ENCODE measurements around the gene CD247.

The CD247 gene

GRCh38 chr1:167541610-167542009 lies 23.3 kb upstream of the CD247 start:
- Histone ChIP-seq H3K9me3 (ENCODE audit: insufficient read depth, low read depth, low read length) (no peaks in the 10 kb centered on the region), H3K4me1 (ENCODE audit: insufficient read depth, low read length, poor library complexity, severe bottlenecking) (no peaks in the 10 kb centered on the region), H3K4me3 (ENCODE audit: low read length, poor library complexity, severe bottlenecking) (no peak overlapping the region), H3K9me2 (replicated peaks; ENCODE audit: low read depth, low read length) (no peaks in the 10 kb centered on the region), H3K27me3 (ENCODE audit: insufficient read depth, low read length, poor library complexity, severe bottlenecking) (no peaks in the 10 kb centered on the region), H3F3A (ENCODE audit: low read depth) (no peaks in the 10 kb centered on the region), H3K36me3 (ENCODE audit: insufficient read depth, low read length) (peaks cover 11% of the 10 kb centered on the region; the same call in 1 of the 2 replicates), H2AFZ (ENCODE audit: low read length) (no peak overlapping the region), H3K79me2 (ENCODE audit: insufficient read depth, low read length) (no peaks in the 10 kb centered on the region), H4K20me1 (ENCODE audit: insufficient read depth, low read length, poor library complexity, severe bottlenecking) (no peaks in the 10 kb centered on the region), H3K4me2 (ENCODE audit: low read depth, low read length, poor library complexity, severe bottlenecking) (no peak overlapping the region), H3K9ac (ENCODE audit: low read depth, low read length, poor library complexity, severe bottlenecking) (no peak overlapping the region)
- TF ChIP-seq CTCF (conservative IDR thresholded peaks at IDR 0.05; ENCODE audit: low read length) = no peak
- TF ChIP-seq EZH2phosphoT487 (IDR thresholded peaks at IDR 0.05; ENCODE audit: borderline replicate concordance) = no peak

GRCh38 chr1:167541003-167541402 lies 22.7 kb upstream of the CD247 start:
- no peaks in the 10 kb centered on the region for H3K79me2 ChIP-seq (ENCODE audit: insufficient read depth, low read length)
- H3K4me1 ChIP-seq (ENCODE audit: insufficient read depth, low read length, poor library complexity, severe bottlenecking) = no peaks in the 10 kb centered on the region
- no peak overlapping the region for H3K4me3 ChIP-seq (ENCODE audit: low read length, poor library complexity, severe bottlenecking)
- no peak overlapping the region for H2AFZ ChIP-seq (ENCODE audit: low read length)
- H3K9me2 ChIP-seq (replicated peaks; ENCODE audit: low read depth, low read length) = no peaks in the 10 kb centered on the region
- H4K20me1 ChIP-seq (ENCODE audit: insufficient read depth, low read length, poor library complexity, severe bottlenecking) = no peaks in the 10 kb centered on the region
- TF ChIP-seq EZH2phosphoT487 (IDR thresholded peaks at IDR 0.05; ENCODE audit: borderline replicate concordance) = no peak
- TF ChIP-seq CTCF (conservative IDR thresholded peaks at IDR 0.05; ENCODE audit: low read length) = no peak
- H3K36me3 ChIP-seq (ENCODE audit: insufficient read depth, low read length) = peaks cover 11% of the 10 kb centered on the region; the same call in 1 of the 2 replicates
- no peaks in the 10 kb centered on the region for H3K27me3 ChIP-seq (ENCODE audit: insufficient read depth, low read length, poor library complexity, severe bottlenecking)
- H3K4me2 ChIP-seq (ENCODE audit: low read depth, low read length, poor library complexity, severe bottlenecking) = no peak overlapping the region
- H3K9ac ChIP-seq (ENCODE audit: low read depth, low read length, poor library complexity, severe bottlenecking) = no peak overlapping the region
- no peaks in the 10 kb centered on the region for H3K9me3 ChIP-seq (ENCODE audit: insufficient read depth, low read depth, low read length)
- no peaks in the 10 kb centered on the region for H3F3A ChIP-seq (ENCODE audit: low read depth)

GRCh38 chr1:167538657-167539056 lies 20.3 kb upstream of the CD247 start:
- Histone ChIP-seq H3K9me2 (replicated peaks; ENCODE audit: low read depth, low read length) (no peaks in the 10 kb centered on the region), H3K4me1 (ENCODE audit: insufficient read depth, low read length, poor library complexity, severe bottlenecking) (no peaks in the 10 kb centered on the region), H3K9ac (ENCODE audit: low read depth, low read length, poor library complexity, severe bottlenecking) (no peak overlapping the region), H2AFZ (ENCODE audit: low read length) (no peak overlapping the region), H3K9me3 (ENCODE audit: insufficient read depth, low read depth, low read length) (no peaks in the 10 kb centered on the region), H3K4me3 (ENCODE audit: low read length, poor library complexity, severe bottlenecking) (no peak overlapping the region), H4K20me1 (ENCODE audit: insufficient read depth, low read length, poor library complexity, severe bottlenecking) (no peaks in the 10 kb centered on the region), H3K27me3 (ENCODE audit: insufficient read depth, low read length, poor library complexity, severe bottlenecking) (no peaks in the 10 kb centered on the region), H3F3A (ENCODE audit: low read depth) (no peaks in the 10 kb centered on the region), H3K4me2 (ENCODE audit: low read depth, low read length, poor library complexity, severe bottlenecking) (no peak overlapping the region), H3K79me2 (ENCODE audit: insufficient read depth, low read length) (no peaks in the 10 kb centered on the region), H3K36me3 (ENCODE audit: insufficient read depth, low read length) (no peaks in the 10 kb centered on the region)
- TF ChIP-seq CTCF (conservative IDR thresholded peaks at IDR 0.05; ENCODE audit: low read length) = no peak
- TF ChIP-seq EZH2phosphoT487 (IDR thresholded peaks at IDR 0.05; ENCODE audit: borderline replicate concordance) = no peak
